SK-N-SH (cell line): ENCODE data around the gene XPR1. TPM values are rescaled to one million over a fixed set of nuclear protein-coding genes. Genes with fewer than 3 reads are reported as not detected.
A peak's percentile ranks its signal among the peaks of the same experiment; 100 is the strongest.

Source experiments
- CTCF ChIA-PET: fragments of 300-600, 350-600 bp; formaldehyde crosslinking; extraction: SDS; loops from one replicate; lab custom pipeline; 2021; lab: Yijun Ruan, JAX
- POLR2A ChIA-PET: fragments of 350-600 bp; sonication (Branson Sonifier 250); formaldehyde crosslinking; extraction: SDS; loops from one replicate; lab custom pipeline; 2020; ENCODE audit warnings: antibody characterized with exemption, inconsistent platforms; lab: Yijun Ruan, JAX
- DNase-seq: peaks from one replicate; pipeline ENCODE4 v3.0.0; 2012
- H2AFZ ChIP-seq: fragments of 200-600 bp; sonication (generic); 2 replicates; pipeline ENCODE4 v1.8.1; 2016; ENCODE audit warnings: antibody characterized with exemption, mild to moderate bottlenecking, low read depth
- H3F3A ChIP-seq: fragments of 200-600 bp; sonication (generic); replicated peaks from 2 replicates; pipeline ENCODE3; 2016; ENCODE audit warnings: antibody characterized with exemption, mild to moderate bottlenecking; ENCODE audit not compliant: insufficient read depth
- H3K27ac ChIP-seq, 2 experiments: fragments of 200-500 bp in 1 of 2; fragments of 200-600 bp in 1 of 2; sonication (Bioruptor generic) in 1 of 2; sonication (generic), shearing (Covaris generic) in 1 of 2; 2 replicates each; pipeline versions ENCODE4 v1.5.1 to v1.6.1; 2014 to 2016; ENCODE audit warnings: low read depth in 2 of 2, inconsistent platforms in 1 of 2, low read length in 1 of 2, mild to moderate bottlenecking in 1 of 2, mixed read lengths in 1 of 2
- H3K27me3 ChIP-seq: fragments of 200-600 bp; sonication (generic), shearing (Covaris generic); 2 replicates; pipeline ENCODE4 v1.6.1; 2016; ENCODE audit warnings: mixed run types; ENCODE audit not compliant: insufficient read depth
- H3K36me3 ChIP-seq, 2 experiments: fragments of 200-500 bp in 1 of 2; fragments of 200-600 bp in 1 of 2; sonication (Bioruptor generic) in 1 of 2; sonication (generic) in 1 of 2; replicated peaks in 1 of 2; 2 replicates each; pipeline versions ENCODE3 to v1.5.1; 2014 to 2016; ENCODE audit warnings: low read length in 1 of 2, mild to moderate bottlenecking in 1 of 2; ENCODE audit not compliant: insufficient read depth in 2 of 2, control insufficient read depth in 1 of 2
- H3K4me1 ChIP-seq, 2 experiments: fragments of 200-500 bp in 1 of 2; fragments of 200-600 bp in 1 of 2; sonication (Bioruptor generic) in 1 of 2; sonication (generic), shearing (Covaris generic) in 1 of 2; 2 replicates each; pipeline versions ENCODE4 v1.5.1 to v1.6.1; 2014 to 2016; ENCODE audit warnings: low read depth in 1 of 2, low read length in 1 of 2, mixed run types in 1 of 2; ENCODE audit not compliant: insufficient read depth in 2 of 2, control insufficient read depth in 1 of 2
- H3K4me2 ChIP-seq: fragments of 200-600 bp; sonication (generic), shearing (Covaris generic); 2 replicates; pipeline ENCODE4 v1.6.1; 2017; ENCODE audit warnings: mixed run types
- H3K4me3 ChIP-seq, 2 experiments: fragments of 200-500 bp in 1 of 2; fragments of 200-600 bp in 1 of 2; sonication (Bioruptor generic) in 1 of 2; sonication (generic), shearing (Covaris generic) in 1 of 2; 2 replicates each; pipeline versions ENCODE4 v1.5.1 to v1.8.1; 2014 to 2016; ENCODE audit warnings: low read depth in 2 of 2, inconsistent platforms in 1 of 2, low read length in 1 of 2, mild to moderate bottlenecking in 1 of 2, mixed read lengths in 1 of 2, moderate library complexity in 1 of 2
- H3K79me2 ChIP-seq: fragments of 200-600 bp; sonication (generic); 2 replicates; pipeline ENCODE4 v1.8.1; 2017; ENCODE audit warnings: mild to moderate bottlenecking; ENCODE audit not compliant: insufficient read depth
- H3K9ac ChIP-seq: fragments of 200-600 bp; sonication (generic); 2 replicates; pipeline ENCODE4 v1.6.1; 2017; ENCODE audit warnings: mixed run types
- H3K9me2 ChIP-seq: fragments of 200-600 bp; sonication (generic); 2 replicates; pipeline ENCODE4 v1.6.1; 2017; ENCODE audit warnings: mixed run types
- H3K9me3 ChIP-seq: fragments of 200-600 bp; sonication (generic); 2 replicates; pipeline ENCODE4 v1.6.1; 2017; ENCODE audit warnings: mixed run types, mild to moderate bottlenecking, moderate library complexity
- H4K20me1 ChIP-seq: fragments of 200-600 bp; sonication (generic); 2 replicates; pipeline ENCODE4 v1.6.1; 2017; ENCODE audit warnings: mild to moderate bottlenecking, mixed run types; ENCODE audit not compliant: insufficient read depth
- CTCF ChIP-seq: fragments of 200-600 bp; sonication (generic); IDR thresholded peaks from 2 replicates; pipeline ENCODE4 v1.6.1; 2017; ENCODE audit warnings: antibody characterized with exemption, mild to moderate bottlenecking, moderate library complexity
- GATA2 ChIP-seq: sonication (generic); formaldehyde crosslinking; IDR thresholded peaks from 2 replicates; pipeline ENCODE4 v1.5.0; 2020; ENCODE audit warnings: mild to moderate bottlenecking, missing genetic modification reagents
- IRF3 ChIP-seq: fragments of 150-350 bp; IDR thresholded peaks from 2 replicates; pipeline ENCODE4 v1.6.1; 2016; ENCODE audit warnings: mild to moderate bottlenecking, low read depth, low read length
- RAD21 ChIP-seq: IDR thresholded peaks from 2 replicates; pipeline ENCODE4 v1.6.1; 2012; ENCODE audit warnings: mild to moderate bottlenecking, low read length
- RCOR1 ChIP-seq: fragments of 150-350 bp; IDR thresholded peaks from 2 replicates; pipeline ENCODE4 v1.6.1; 2017; ENCODE audit warnings: antibody characterized with exemption, low read length
- SMC3 ChIP-seq: IDR thresholded peaks from 2 replicates; pipeline ENCODE4 v1.6.1; 2012; ENCODE audit warnings: low read depth, low read length, improper control_type of control experiment
- YY1 ChIP-seq: IDR thresholded peaks from 2 replicates; pipeline ENCODE4 v1.4.0; 2012; ENCODE audit warnings: low read depth, mild to moderate bottlenecking
- WGBS: methylation state at CpG from one replicate; pipeline ENCODE4 v1.1.6; 2017; ENCODE audit warnings: low lambda C conversion rate; 5-methylcytosine and 5-hydroxymethylcytosine counted together
- polyA plus RNA-seq, 3 experiments: library from polyadenylated mRNA; depleted of rRNA; stranded (reverse); fragments of >200 nt; gene quantifications; 2 replicates each; pipeline ENCODE4 v1.2.3, GENCODE V29; 2012
- TF ChIP-seq, protein P1 (sequence below): fragments of 150-350 bp; IDR thresholded peaks from 2 replicates; pipeline ENCODE4 v1.6.1; 2017; ENCODE audit warnings: antibody characterized with exemption, low read length, low read depth, borderline replicate concordance

XPR1 gene
- polyA plus RNA-seq, 1 of the 3 experiments (the other 2 are of a cell fraction) = 7.9 TPM

GRCh38 chr1:180777072-180777689, 145.4 kb downstream of the XPR1 start (continued):
- no peak for TF ChIP-seq IRF3
- no peak for TF ChIP-seq CTCF
- no peak for TF ChIP-seq YY1

DNA sequence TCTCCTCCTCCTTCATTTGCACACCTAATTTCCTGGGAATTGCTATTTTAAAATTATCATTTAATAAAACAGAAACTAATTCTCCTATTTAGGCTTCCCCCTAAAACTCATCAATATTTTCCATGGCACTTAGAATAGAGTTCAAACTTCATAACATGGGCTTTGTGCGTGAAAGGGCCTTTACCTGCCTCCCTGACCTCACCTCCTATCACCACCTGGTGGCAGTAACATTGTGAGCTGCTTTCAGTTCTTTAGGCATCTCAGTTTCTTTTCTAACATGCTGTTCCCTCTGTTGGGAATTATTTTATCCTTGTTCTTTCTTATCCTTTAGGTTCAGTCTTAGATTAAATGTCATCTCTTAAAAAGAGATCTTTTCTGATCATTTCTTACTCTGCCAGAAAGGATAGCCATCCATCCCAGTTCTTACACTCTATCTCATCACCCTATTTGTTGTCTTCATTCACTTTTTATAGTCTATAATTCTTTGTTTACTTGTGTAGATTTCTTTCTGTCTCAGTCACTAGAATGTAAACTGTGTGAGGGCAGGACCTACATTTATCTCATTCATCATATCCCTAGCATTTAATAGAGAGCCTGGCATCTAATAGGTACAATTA, 147.1 kb downstream of the XPR1 start:
- POLR2A ChIA-PET = no interaction called here
- WGBS = 93% methylated on average over 1 of the region's 1 CpG
- Histone ChIP-seq H3K4me1 (peaks cover 0 to 3% of the 10 kb centered on the region in 2 experiments; a peak in 3 of 4 replicates), H3K9me3 (no peaks in the 10 kb centered on the region), H3K4me3 (no peak overlapping the region), H3K4me2 (no peak overlapping the region), H3F3A (peaks cover 8% of the 10 kb centered on the region), H4K20me1 (no peaks in the 10 kb centered on the region), H3K27ac (no peak overlapping the region), H3K9ac (no peak overlapping the region), H3K27me3 (no peaks in the 10 kb centered on the region), H2AFZ (no peak overlapping the region), H3K36me3 (no peaks in the 10 kb centered on the region), H3K79me2 (peaks cover 7% of the 10 kb centered on the region; the same call in 1 of the 2 replicates), H3K9me2 (no peaks in the 10 kb centered on the region)
- TF ChIP-seq GATA2 (CRISPR knock-in tag) = no peak
- TF ChIP-seq, protein P1, sequence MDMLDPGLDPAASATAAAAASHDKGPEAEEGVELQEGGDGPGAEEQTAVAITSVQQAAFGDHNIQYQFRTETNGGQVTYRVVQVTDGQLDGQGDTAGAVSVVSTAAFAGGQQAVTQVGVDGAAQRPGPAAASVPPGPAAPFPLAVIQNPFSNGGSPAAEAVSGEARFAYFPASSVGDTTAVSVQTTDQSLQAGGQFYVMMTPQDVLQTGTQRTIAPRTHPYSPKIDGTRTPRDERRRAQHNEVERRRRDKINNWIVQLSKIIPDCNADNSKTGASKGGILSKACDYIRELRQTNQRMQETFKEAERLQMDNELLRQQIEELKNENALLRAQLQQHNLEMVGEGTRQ = no peak
- no peak for TF ChIP-seq RCOR1
- peak; percentile 41; the same call in 1 of the 2 replicates for TF ChIP-seq CTCF
- peak; percentile 30 for TF ChIP-seq SMC3
- TF ChIP-seq RAD21 = peak; percentile 36
- CTCF ChIA-PET = interaction anchor here (0.6 to 1.5 kb wide), 3 partner anchors 12 to 25 kb away, joined by 3 read pairs; no protein-coding TSS in a partner anchor
- peak; percentile 10 for DNase-seq
